ENCODE results near the gene ALDOB.

DNA sequence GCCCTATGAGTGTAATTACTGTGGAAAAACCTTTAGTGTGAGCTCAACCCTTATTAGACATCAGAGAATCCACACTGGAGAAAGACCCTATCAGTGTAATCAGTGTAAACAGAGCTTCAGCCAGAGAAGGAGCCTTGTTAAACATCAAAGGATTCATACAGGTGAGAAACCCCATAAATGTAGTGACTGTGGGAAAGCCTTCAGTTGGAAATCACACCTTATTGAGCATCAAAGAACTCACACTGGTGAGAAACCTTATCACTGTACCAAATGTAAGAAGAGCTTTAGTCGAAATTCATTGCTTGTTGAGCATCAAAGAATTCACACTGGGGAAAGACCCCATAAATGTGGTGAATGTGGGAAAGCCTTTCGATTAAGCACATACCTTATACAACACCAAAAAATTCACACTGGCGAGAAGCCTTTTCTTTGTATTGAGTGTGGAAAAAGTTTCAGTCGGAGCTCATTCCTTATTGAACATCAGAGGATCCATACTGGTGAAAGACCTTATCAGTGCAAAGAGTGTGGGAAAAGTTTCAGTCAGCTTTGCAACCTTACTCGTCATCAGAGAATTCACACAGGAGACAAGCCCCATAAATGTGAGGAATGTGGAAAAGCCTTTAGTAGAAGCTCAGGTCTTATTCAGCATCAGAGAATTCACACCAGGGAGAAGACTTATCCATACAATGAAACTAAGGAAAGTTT lies 27.0 kb downstream of the ALDOB start:
- TF ChIP-seq ZNF274 (IDR thresholded peaks at IDR 0.05; ENCODE audit: low read length) = no peak
- no peak for TF ChIP-seq ZNF274 (tag by site-specific recombination; IDR thresholded peaks at IDR 0.05; ENCODE audit: borderline replicate concordance)
- TF ChIP-seq, protein P1, sequence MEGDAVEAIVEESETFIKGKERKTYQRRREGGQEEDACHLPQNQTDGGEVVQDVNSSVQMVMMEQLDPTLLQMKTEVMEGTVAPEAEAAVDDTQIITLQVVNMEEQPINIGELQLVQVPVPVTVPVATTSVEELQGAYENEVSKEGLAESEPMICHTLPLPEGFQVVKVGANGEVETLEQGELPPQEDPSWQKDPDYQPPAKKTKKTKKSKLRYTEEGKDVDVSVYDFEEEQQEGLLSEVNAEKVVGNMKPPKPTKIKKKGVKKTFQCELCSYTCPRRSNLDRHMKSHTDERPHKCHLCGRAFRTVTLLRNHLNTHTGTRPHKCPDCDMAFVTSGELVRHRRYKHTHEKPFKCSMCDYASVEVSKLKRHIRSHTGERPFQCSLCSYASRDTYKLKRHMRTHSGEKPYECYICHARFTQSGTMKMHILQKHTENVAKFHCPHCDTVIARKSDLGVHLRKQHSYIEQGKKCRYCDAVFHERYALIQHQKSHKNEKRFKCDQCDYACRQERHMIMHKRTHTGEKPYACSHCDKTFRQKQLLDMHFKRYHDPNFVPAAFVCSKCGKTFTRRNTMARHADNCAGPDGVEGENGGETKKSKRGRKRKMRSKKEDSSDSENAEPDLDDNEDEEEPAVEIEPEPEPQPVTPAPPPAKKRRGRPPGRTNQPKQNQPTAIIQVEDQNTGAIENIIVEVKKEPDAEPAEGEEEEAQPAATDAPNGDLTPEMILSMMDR (tag by site-specific recombination; IDR thresholded peaks at IDR 0.05) = no peak
- TF ChIP-seq ZBTB21 (tag by site-specific recombination; IDR thresholded peaks at IDR 0.05) = no peak
- TF ChIP-seq, protein P2, sequence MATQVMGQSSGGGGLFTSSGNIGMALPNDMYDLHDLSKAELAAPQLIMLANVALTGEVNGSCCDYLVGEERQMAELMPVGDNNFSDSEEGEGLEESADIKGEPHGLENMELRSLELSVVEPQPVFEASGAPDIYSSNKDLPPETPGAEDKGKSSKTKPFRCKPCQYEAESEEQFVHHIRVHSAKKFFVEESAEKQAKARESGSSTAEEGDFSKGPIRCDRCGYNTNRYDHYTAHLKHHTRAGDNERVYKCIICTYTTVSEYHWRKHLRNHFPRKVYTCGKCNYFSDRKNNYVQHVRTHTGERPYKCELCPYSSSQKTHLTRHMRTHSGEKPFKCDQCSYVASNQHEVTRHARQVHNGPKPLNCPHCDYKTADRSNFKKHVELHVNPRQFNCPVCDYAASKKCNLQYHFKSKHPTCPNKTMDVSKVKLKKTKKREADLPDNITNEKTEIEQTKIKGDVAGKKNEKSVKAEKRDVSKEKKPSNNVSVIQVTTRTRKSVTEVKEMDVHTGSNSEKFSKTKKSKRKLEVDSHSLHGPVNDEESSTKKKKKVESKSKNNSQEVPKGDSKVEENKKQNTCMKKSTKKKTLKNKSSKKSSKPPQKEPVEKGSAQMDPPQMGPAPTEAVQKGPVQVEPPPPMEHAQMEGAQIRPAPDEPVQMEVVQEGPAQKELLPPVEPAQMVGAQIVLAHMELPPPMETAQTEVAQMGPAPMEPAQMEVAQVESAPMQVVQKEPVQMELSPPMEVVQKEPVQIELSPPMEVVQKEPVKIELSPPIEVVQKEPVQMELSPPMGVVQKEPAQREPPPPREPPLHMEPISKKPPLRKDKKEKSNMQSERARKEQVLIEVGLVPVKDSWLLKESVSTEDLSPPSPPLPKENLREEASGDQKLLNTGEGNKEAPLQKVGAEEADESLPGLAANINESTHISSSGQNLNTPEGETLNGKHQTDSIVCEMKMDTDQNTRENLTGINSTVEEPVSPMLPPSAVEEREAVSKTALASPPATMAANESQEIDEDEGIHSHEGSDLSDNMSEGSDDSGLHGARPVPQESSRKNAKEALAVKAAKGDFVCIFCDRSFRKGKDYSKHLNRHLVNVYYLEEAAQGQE (tag by site-specific recombination; IDR thresholded peaks at IDR 0.05) = no peak

Measured in HEK293 (cell line).